ENCODE results near the gene PLP1. TPM values are rescaled to one million over a fixed set of nuclear protein-coding genes. Genes with fewer than 3 reads are reported as not detected.
"Not testable (repeated sequence)": the region's sequence is repeated elsewhere in the genome, so short reads cannot be mapped to it uniquely, and the experiment has no call there.

The PLP1 gene
- total RNA-seq, 2 experiments from 2014 or later, result not detected

DNA sequence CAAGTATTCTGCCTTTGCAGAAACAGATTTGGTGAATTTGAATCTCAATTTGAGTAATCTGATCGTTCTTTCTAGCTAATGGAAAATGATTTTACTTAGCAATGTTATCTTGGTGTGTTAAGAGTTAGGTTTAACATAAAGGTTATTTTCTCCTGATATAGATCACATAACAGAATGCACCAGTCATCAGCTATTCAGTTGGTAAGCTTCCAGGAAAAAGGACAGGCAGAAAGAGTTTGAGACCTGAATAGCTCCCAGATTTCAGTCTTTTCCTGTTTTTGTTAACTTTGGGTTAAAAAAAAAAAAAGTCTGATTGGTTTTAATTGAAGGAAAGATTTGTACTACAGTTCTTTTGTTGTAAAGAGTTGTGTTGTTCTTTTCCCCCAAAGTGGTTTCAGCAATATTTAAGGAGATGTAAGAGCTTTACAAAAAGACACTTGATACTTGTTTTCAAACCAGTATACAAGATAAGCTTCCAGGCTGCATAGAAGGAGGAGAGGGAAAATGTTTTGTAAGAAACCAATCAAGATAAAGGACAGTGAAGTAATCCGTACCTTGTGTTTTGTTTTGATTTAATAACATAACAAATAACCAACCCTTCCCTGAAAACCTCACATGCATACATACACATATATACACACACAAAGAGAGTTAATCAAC lies 15.3 kb downstream of the PLP1 start:
- no peak for DNase-seq
- no peak for ATAC-seq

GRCh38 chrX:103792916-103793544 lies 16.4 kb downstream of the PLP1 start:
- H3K27me3 Mint-ChIP-seq, result peaks cover 13% of the 10 kb centered on the region
- no peaks in the 10 kb centered on the region for H3K36me3 Mint-ChIP-seq
- H3K9me3 Mint-ChIP-seq (ENCODE audit: low read depth), result no peaks in the 10 kb centered on the region
- no peak for DNase-seq
- no peak for ATAC-seq
- CTCF ChIA-PET, result no interaction called here
- no peak overlapping the region for H3K4me3 Mint-ChIP-seq
- no peaks in the 10 kb centered on the region for H3K4me1 Mint-ChIP-seq
- H3K27ac Mint-ChIP-seq, result no peak overlapping the region

More for the DNA sequence above, 15.3 kb downstream of the PLP1 start:
- Mint-ChIP-seq H3K9me3 (ENCODE audit: low read depth) (no peaks in the 10 kb centered on the region), H3K4me1 (no peaks in the 10 kb centered on the region), H3K36me3 (no peaks in the 10 kb centered on the region), H3K27ac (no peak overlapping the region), H3K27me3 (peaks cover 13% of the 10 kb centered on the region), H3K4me3 (no peak overlapping the region)
- CTCF ChIA-PET, result interaction anchor here (1.3 kb wide), 1 partner anchor 9 kb away, joined by 3 read pairs; no protein-coding TSS in a partner anchor

DNA sequence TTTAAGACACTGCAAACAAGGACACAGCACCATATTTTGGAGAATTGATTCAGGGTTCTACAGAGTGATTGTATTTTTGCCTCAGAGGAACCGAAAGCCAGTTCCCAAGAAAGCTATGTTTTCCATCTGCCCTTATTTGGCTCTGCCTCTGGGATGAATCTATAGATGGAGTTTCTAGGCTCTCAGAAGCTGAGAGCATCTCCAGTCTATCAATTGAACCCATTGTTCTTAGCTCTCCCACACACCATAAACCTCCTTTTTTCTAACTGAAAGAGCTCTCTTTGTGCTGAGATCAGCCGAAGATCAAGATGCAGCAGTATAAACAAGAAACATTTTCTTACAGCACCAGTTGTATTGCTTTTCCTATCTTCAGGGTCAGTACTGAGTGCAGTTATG lies 16.9 kb downstream of the PLP1 start:
- DNase-seq, result no peak
- no peaks in the 10 kb centered on the region for H3K9me3 Mint-ChIP-seq (ENCODE audit: low read depth)
- no peak overlapping the region for H3K27ac Mint-ChIP-seq
- H3K36me3 Mint-ChIP-seq, result no peaks in the 10 kb centered on the region
- CTCF ChIA-PET, result no interaction called here
- peaks cover 13% of the 10 kb centered on the region for H3K27me3 Mint-ChIP-seq
- no peaks in the 10 kb centered on the region for H3K4me1 Mint-ChIP-seq
- ATAC-seq, result no peak
- no peak overlapping the region for H3K4me3 Mint-ChIP-seq

GRCh38 chrX:103794119-103794518 lies 17.5 kb downstream of the PLP1 start:
- Mint-ChIP-seq H3K4me1 (no peaks in the 10 kb centered on the region), H3K4me3 (no peak overlapping the region), H3K27ac (no peak overlapping the region), H3K27me3 (peaks cover 13% of the 10 kb centered on the region), H3K36me3 (no peaks in the 10 kb centered on the region), H3K9me3 (ENCODE audit: low read depth) (no peaks in the 10 kb centered on the region)
- ATAC-seq (no peak), DNase-seq (no peak)
- CTCF ChIA-PET, result no interaction called here

- H3K36me3 Mint-ChIP-seq, result no peaks in the 10 kb centered on the region
- ATAC-seq, result no peak
Measured at GRCh38 chrX:103797691-103798090, 21.1 kb downstream of the PLP1 start.

GRCh38 chrX:103800318-103800717 lies 23.7 kb downstream of the PLP1 start:
- no peak for DNase-seq
- Mint-ChIP-seq H3K27ac (no peak overlapping the region), H3K4me1 (peaks cover 7% of the 10 kb centered on the region), H3K36me3 (no peaks in the 10 kb centered on the region), H3K4me3 (no peak overlapping the region), H3K27me3 (no peaks in the 10 kb centered on the region), H3K9me3 (ENCODE audit: low read depth) (no peaks in the 10 kb centered on the region)
- CTCF ChIA-PET, result interaction anchor here (0.9 kb wide), 1 partner anchor 114 kb away, joined by 3 read pairs; the partner anchor contains the start of gene MORF4L2
- no peak for ATAC-seq

More at GRCh38 chrX:103797691-103798090, 21.1 kb downstream of the PLP1 start:
- Mint-ChIP-seq H3K4me3 (no peak overlapping the region), H3K27me3 (peaks cover 4% of the 10 kb centered on the region), H3K9me3 (ENCODE audit: low read depth) (no peaks in the 10 kb centered on the region), H3K4me1 (peaks cover 7% of the 10 kb centered on the region), H3K27ac (no peak overlapping the region)
- CTCF ChIA-PET, result no interaction called here
- DNase-seq, result no peak

GRCh38 chrX:103805860-103806259 lies 29.2 kb downstream of the PLP1 start:
- Mint-ChIP-seq H3K27ac (no peak overlapping the region), H3K4me1 (peaks cover 10% of the 10 kb centered on the region), H3K36me3 (no peaks in the 10 kb centered on the region), H3K9me3 (ENCODE audit: low read depth) (no peaks in the 10 kb centered on the region), H3K4me3 (no peak overlapping the region), H3K27me3 (peaks cover 2% of the 10 kb centered on the region)
- CTCF ChIA-PET, result no interaction called here
- DNase-seq (no peak), ATAC-seq (no peak)

- DNase-seq, result no peak
- no peak for ATAC-seq
- peaks cover 2% of the 10 kb centered on the region for H3K27me3 Mint-ChIP-seq
- peaks cover 10% of the 10 kb centered on the region for H3K4me1 Mint-ChIP-seq
- H3K4me3 Mint-ChIP-seq, result no peak overlapping the region
- no peak overlapping the region for H3K27ac Mint-ChIP-seq
- no peaks in the 10 kb centered on the region for H3K9me3 Mint-ChIP-seq (ENCODE audit: low read depth)
- CTCF ChIA-PET, result no interaction called here
- H3K36me3 Mint-ChIP-seq, result no peaks in the 10 kb centered on the region
Measured at GRCh38 chrX:103806862-103807474, 30.3 kb downstream of the PLP1 start.

DNA sequence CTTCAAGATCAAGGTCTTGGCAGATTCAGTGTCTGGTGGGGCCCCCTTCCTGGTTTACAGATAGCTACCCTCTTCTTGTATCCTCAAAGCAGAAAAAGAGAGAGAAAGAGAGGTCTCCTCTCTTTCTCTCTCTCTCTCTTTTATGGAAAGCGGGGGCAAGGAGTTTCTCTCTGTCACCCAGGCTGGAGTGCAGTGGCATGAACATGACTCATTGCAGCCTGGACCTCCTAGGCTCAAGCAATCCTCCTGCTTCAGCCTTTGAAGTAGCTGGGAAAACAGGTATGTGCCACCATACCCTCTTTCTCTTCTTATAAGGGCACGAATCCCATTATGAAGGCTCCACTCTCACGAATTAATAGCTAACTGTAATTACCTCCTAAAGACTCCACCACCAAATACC lies 35.2 kb downstream of the PLP1 start:
- H3K4me3 Mint-ChIP-seq, result no peak overlapping the region
- H3K27me3 Mint-ChIP-seq, result peaks cover 28% of the 10 kb centered on the region
- ATAC-seq (no peak), DNase-seq (no peak)
- peaks cover 9% of the 10 kb centered on the region for H3K4me1 Mint-ChIP-seq
- H3K36me3 Mint-ChIP-seq, result no peaks in the 10 kb centered on the region
- H3K27ac Mint-ChIP-seq, result no peak overlapping the region
- H3K9me3 Mint-ChIP-seq (ENCODE audit: low read depth), result no peaks in the 10 kb centered on the region
- CTCF ChIA-PET, result interaction anchor here (1.8 kb wide), 1 partner anchor 279 kb away, joined by 4 read pairs; no protein-coding TSS in a partner anchor

DNA sequence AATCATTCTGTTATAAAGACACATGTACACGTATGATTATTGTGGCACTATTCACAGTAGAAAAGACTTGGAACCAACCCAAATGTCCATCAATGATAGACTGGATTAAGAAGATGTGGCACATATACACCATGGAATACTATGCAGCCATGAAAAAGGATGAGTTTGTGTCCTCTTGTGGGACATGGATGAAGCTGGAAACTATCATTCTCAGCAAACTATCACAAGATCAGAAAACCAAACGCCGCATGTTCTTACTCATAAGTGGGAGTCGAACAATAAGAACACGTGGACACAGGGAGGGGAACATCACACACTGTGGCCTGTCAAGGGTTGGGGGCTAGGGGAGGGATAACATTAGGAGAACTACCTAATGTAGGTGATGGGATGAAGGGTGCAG lies 40.5 kb downstream of the PLP1 start:
- ATAC-seq; H3K27ac Mint-ChIP-seq; DNase-seq; H3K36me3 Mint-ChIP-seq; H3K4me1 Mint-ChIP-seq; H3K4me3 Mint-ChIP-seq; H3K9me3 Mint-ChIP-seq (ENCODE audit: low read depth): not testable (repeated sequence)
- CTCF ChIA-PET, result interaction anchor here (1.3 kb wide), 1 partner anchor 15 kb away, joined by 4 read pairs; the partner anchor contains the start of gene RAB9B
- peaks cover 26% of the 10 kb centered on the region for H3K27me3 Mint-ChIP-seq

GRCh38 chrX:103817502-103817901 lies 40.9 kb downstream of the PLP1 start:
- Mint-ChIP-seq H3K9me3 (ENCODE audit: low read depth) (no peaks in the 10 kb centered on the region), H3K27me3 (peaks cover 24% of the 10 kb centered on the region), H3K4me3 (no peak overlapping the region), H3K36me3 (no peaks in the 10 kb centered on the region), H3K27ac (no peak overlapping the region), H3K4me1 (peaks cover 6% of the 10 kb centered on the region)
- no peak for DNase-seq
- CTCF ChIA-PET, result no interaction called here
- no peak for ATAC-seq

DNA sequence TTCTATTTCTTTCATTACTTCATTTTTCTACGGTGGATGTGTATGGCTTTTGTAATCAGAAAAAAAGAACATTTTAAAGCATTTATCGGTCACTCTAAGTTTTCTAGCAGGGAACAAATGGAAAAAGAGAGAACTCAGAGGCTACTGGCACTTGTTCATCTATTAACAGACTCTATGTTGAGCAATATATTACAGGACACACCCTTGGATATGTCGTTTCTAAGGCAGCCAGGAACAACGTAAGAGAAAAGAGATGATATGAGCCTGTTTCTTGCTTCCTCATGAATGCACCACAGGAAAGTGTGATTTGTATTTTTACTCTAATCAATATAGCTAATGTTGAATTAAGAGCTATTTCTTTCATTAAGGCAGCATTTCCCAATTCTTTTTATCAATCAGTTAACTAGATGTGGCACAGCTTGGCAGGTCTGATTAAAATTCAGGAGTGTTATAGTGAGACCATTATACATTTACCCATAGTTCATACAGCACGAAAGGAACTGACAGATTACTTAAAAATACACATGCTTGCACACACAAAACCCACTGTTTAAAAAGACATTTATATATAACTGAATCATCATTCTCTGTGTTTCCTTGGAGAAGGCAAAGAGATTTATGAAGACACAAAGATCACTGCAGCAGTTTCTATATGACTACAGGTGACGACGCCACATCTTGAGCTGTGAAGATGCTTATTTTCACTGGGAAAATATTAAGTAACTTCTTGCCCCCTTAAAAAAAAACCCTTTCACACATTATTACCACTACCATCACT lies 42.4 kb downstream of the PLP1 start:
- CTCF ChIA-PET, result interaction anchor here (1.3 to 1.5 kb wide), 2 partner anchors 12 to 284 kb away, joined by 4 to 6 read pairs; partner anchors contain the start of gene RAB9B
- Mint-ChIP-seq H3K4me1 (peaks cover 5% of the 10 kb centered on the region), H3K27ac (no peak overlapping the region), H3K27me3 (peaks cover 18% of the 10 kb centered on the region), H3K36me3 (no peaks in the 10 kb centered on the region), H3K4me3 (no peak overlapping the region), H3K9me3 (ENCODE audit: low read depth) (no peaks in the 10 kb centered on the region)
- DNase-seq, result no peak
- ATAC-seq, result no peak

DNA sequence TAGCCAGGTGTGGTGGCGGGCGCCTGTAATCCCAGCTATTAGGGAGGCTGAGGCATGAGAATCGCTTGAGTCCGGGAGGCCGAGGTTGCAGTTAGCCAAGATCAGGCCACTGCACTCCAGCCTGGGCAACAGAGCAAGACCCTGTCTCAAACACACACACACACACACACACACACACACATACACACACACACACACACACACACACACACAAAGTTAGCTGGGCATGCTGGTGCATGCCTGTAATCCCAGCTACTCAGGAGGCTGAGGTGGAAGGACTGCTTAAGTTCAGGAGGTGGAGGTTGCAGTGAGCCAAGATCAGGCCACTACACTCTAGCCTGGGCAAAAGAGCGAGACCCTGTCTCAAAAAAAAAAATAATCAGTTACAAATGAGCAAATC lies 44.2 kb downstream of the PLP1 start:
- H3K4me1 Mint-ChIP-seq; DNase-seq; ATAC-seq; H3K27ac Mint-ChIP-seq; H3K36me3 Mint-ChIP-seq; H3K9me3 Mint-ChIP-seq (ENCODE audit: low read depth); H3K4me3 Mint-ChIP-seq; CTCF ChIA-PET; H3K27me3 Mint-ChIP-seq: not testable (repeated sequence)

All from activated CD8-positive, alpha-beta memory T cell treated with anti-CD3 and anti-CD28 coated beads, Interleukin-2, amount 10 ng/mL, durations not matched to agents 7 days and 5 days (primary cell).